Activated CD8-positive, alpha-beta memory T cell treated with anti-CD3 and anti-CD28 coated beads for 1 hour (primary cell): ENCODE data around the gene THAP2.
A peak's percentile ranks its signal among the peaks of the same experiment; 100 is the strongest.
"Not testable (repeated sequence)": the region's sequence is repeated elsewhere in the genome, so short reads cannot be mapped to it uniquely, and the experiment has no call there.

Experiments
- DNase-seq, 2 donors: peaks; one replicate each; pipeline ENCODE4 v3.0.0-alpha.2; 2020; ENCODE audit warnings: low read depth in 1 of 2; ENCODE audit errors: extremely low read depth in 1 of 2

Gene THAP2

DNA sequence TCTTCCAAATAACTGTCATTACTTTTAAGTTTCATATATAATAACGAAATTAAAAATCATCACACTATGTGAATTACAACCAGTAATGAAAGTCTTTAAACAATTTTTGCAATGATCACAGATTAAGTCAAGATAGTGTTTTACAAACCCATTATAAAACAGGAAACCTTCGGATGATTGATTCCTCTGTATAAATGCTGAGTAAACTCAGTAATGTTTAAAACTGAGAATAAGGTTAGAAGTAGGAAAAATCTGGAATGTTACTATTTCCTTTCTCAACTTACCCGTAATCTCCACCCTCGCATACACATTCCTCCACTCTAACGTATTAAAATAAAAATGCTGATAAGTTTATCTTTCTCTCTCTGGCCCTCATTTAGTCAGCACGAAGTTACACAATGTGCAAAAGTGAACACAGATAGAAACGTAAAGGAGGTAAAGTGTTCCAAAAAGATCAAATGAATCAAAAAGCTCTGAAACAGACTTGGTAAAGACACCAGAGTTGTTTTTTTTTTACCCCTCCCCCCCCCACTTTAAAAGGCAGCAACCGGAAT lies 2.0 kb upstream of the THAP2 start:
- DNase-seq = no peak

DNA sequence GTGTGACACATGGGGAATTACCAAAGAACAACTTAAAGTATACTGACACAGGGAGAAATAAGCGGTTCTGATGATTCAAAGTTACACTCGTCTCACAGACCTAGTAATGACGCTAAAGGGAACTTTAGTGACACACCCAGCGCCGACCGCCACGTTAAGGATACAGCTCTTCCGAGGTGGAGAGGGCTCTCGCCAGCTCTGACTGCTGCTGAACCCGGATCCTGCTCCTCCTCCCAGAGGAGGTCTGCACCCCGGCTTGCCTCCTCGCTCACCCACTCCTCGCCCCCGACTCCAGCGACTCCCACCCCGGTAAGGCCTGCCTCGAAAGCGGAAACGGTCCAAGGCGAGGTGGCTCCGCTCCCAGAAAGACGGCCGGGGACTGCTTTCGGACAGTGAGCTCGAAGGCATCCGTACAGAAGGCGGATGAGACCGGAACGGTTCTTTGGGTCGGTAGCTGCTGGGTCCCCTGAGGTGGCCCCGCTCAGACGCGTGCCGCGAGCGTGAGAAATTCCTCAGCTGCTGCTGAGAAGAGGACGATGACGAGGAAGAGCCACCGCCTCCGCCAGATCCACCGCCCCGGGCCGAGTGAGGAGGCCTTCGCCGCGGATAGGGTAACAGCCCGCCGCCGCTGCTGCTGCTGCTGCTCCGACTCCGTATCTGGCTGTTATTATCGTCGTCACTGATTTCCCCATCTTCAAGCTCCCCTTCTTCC lies 1.1 kb upstream of the THAP2 start:
- DNase-seq = peak; percentile 52 to 59

DNA sequence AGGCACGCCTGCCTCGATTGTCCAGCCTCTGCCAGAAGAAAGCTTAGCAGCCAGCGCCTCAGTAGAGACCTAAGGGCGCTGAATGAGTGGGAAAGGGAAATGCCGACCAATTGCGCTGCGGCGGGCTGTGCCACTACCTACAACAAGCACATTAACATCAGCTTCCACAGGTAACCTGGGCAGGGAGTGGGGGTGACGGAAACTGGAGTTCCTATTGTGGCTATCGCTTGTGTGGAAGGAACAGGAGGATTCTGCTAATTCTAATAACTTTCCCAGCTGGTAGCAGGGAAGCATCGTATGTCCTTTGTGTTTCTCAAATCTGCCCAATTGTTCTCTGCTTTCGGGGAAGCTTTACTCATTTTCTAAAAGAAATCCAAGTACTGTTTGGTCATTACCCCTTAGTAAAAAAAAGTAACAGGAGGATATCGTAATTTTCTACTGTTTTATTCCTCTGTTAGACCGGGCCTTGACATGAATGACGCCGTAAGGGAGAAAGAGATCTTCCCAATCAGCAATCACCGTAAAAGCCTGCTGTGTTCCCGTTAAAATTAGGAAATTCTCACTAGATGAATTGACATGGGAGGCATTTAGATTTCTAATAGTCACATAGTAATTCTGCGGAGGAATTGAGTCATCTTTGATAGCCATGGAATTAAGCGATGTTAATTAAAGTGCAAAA lies 449 bp downstream of the THAP2 start:
- no peak for DNase-seq

DNA sequence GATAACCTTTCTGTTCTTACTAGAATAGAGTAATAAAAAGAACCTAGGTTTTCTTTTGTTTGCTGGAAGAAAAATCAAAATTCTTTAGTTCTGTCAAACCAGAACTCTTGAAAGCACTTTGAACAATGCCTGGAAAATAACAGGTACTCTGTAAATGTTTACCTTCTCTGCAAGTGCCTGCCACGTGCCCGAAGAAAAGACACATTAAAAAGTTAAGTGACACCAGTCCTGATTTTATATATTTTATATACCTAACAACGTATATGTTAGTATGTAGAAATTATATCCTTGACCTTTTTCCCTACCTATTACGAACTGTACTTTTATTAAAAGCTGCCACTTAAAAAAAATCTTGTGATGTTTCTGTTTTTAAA lies 976 bp downstream of the THAP2 start:
- no peak for DNase-seq

DNA sequence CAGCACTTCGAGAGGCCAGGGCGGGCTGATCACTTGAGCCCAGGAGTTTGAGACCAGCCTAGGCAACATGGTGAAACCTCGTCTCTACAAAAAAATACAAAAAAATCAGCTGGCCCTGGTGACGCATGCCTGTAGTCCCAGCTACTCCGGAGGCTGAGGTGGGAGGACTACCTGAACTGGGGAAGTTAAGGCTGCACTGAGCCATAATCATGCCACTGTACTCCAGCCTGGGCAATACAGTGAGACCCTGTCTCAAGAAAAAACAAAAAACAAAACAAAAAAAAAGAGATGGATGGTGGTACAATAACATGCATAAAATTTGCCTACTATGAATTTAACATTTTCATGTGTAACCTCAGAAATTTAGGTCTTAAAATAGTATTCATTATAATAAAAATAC lies 2.2 kb downstream of the THAP2 start:
- DNase-seq = no peak

DNA sequence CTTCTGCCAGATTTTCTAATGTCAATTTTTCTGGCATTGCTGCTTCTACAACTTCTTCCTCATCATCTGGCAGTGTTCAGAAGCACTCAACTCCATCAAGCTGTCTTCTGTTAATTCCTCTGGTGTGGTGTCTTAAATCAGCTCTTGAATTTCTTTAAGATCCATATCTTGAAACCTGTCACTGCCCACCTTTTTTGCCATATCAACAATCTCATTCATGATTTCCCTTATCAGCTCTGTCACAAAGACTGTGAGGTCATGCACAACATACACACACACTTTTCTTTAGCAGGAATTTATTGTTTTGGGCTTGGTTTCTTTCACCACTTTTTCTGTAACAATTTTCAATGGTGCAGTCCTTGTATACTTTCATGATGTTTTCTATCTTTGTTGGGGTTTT lies 7.2 kb downstream of the THAP2 start:
- DNase-seq = no peak

DNA sequence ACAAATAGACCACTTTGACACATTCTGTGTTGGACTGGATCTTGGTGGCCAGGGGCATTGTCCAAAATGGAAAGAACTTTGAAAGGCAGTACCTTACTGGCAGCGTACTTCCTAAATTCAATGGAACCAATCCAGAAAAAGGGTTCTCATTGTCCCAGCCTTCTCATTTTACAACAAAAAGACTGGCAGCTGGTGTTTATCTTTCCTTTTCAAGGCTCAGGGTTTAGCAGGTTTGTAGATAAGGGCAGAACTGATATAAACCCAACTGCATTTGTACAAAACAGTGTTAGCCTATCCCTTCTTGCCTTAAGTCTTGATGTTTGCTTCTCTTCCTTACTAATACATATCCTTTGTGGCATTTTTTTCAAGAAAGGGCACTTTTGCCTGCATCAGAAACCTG lies 7.7 kb downstream of the THAP2 start:
- no peak for DNase-seq

DNA sequence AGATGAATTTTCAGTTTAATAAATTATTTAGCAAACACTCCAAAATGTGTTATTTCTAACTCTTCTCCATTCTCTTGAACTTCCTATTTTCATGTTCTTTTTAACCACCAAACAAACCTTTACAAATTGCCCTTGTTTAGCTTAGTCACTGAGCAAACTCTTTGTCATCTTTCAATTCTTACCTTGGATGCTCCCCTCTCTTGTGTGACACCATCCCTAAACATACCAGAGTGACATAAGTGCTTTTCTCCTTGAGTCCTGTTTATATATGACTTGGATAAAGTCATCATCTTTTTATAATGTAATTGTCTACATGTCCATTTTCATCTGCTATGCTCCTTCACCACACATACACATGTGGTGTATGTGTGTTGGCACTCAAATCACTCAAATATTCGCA lies 18.4 kb downstream of the THAP2 start:
- no peak for DNase-seq

DNA sequence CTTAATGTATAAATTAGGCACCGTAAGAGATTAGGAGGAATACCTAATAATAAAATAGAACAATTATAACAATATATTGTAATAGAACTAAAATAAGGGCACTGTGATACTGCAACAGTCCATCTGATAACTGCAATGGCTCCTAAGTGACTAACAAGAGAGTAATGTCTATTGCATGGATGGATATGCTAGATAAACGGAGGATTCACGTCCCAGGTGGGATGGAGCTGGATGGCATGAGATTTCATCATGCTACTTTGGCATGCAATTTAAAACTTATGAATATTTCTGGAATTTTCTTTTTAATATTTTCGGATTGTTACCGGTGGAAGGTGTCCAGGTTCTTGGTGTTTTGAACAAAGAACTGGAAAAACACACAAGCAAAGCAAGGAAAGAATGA lies 19.5 kb downstream of the THAP2 start:
- no peak for DNase-seq

DNA sequence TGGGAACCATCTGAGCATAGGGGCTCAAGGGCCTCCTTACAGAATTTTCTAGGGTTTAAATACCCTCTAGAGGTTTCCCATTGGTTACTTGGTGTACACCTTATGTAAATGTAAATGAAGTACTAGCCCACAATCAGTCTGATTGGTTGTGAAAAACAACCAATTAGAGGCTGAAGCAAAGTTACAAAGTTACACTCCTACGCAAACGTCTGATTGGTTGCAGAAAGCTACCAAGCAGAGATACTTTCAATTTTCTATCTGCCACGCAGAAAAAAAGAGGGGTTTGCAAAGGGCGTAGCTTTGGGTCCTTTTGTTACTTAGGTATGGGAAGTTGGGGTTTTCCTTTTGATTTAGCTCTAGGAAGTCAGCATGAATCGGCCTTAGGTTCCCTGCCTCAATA lies 20.0 kb downstream of the THAP2 start:
- no peak for DNase-seq

DNA sequence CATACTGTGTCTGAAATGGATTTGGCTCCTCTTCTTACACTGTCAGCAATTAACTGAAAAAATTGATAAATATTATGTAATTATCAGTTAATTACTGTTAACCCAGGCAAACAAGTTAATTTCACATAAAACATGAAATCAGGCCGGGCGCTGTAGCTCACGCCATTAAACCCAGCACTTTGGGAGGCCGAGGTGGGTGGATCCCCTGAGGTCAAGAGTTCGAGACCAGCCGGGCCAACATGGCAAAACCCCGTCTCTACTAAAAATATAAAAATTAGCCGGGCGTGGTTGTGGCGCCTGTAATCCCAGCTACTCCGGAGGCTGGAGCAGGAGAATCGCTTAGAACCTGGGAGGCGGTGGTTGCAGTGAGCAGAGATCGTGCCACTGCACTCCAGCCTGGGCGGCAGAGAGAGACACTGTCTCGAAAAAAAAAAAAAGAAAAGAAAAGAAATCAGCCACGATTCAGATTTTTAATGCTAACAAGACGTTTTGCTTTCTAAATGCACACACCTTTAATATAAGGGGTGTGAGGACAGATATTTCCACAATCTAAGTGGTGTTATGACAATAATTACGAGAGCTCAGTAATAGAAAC lies 21.3 kb downstream of the THAP2 start:
- no peak for DNase-seq

DNA sequence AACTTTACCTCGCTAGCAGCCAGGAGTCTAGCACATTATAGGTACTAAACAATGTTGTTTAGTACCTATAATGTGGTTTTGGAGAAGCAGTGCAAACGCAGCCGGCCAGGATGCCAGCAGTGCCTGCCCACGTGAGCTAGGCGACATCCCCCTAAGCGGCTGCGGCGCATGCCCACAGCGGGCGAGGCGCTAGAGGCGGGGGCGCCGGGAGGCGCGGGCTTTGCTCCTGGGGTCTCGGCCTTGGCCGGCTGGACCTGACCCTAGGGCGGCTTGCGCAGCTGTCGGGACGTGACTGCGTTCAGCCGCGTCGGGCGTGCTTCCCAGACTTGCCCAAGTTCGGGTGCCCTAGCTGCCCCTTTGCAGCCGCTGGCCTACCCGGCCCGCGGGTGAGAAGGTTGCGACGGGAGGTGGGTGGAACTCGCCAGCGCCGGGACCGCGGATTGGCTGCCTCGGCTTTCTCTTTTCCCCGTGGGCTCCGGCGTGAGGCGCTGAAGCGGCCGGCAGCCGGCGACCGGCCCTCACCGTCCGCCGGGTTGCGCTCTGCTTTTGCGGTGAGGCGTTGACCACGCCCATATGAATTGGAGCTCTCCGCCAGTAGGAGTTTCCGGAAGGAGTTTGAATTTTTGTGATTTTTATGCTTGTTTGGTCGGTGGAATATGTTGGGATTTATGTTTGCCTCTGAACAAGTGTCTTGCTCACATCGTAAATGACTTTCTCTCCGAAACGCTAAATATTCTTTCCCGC lies 22.0 kb downstream of the THAP2 start, which contains the start of gene TMEM19:
TSS of gene TMEM19 (plus strand) at position 169 of the 744 bp plus-strand sequence. CDS start 599 bp downstream, outside the sequence.
- peak; percentile 45 to 70 for DNase-seq

DNA sequence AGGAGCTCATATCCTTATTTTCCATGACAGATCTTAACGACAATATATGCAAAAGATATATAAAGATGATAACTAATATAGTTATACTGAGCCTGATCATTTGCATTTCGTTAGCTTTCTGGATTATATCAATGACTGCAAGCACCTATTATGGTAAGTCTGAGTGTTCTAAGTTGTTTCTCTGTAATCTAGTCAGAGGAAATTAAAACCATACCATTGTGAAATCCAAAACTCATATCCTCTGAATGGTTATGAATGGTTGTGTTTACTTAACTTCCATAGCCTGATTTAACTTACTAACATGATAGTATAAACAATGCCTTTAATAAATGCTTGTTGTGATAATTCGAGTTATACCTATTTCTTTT lies 22.5 kb downstream of the THAP2 start:
- no peak for DNase-seq

DNA sequence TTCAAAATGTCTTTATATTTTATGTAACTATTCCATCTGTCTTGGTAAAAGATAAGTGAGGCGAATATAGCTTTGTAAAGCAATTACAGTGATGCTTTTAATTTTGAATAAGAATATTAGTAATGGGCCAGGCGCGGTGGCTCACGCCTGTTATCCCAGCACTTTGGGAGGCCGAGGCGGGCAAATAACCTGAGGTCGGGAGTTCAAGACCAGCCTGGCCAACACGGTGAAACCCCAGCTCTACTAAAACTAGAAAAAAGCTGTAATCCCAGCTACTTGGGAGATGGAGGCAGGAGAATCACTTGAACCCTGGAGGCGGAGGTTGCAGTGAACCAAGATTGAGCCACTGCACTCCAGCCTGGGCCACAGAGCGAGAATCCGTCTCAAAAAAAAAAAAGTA lies 23.1 kb downstream of the THAP2 start:
- DNase-seq = not testable (repeated sequence)

DNA sequence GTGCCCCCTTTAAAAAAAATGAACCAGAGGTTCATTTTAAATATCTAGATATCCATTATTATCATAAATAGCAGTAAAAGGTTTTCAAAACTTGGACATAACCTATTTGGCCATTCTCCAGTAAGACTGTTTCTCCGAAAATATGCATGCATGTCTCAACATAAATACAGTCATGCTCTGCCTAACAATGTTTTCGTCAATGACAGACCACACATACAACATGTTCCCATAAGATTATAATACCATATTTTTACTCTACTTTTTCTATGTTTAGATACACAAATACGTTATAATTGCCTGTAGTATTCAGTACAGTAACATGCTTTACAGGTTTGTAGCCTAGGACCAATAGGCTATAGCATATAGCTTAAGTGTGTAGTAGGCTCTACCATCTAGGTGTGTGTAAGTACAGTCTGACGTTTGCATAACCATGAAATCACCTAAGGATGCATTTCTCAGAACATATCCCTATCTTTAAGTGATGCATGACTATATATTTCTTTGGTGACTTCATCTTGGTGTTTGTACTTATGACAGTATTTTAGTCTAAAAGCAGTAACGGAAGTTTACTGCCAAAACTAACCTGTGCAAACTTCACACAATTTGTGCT lies 25.0 kb downstream of the THAP2 start:
- no peak for DNase-seq

DNA sequence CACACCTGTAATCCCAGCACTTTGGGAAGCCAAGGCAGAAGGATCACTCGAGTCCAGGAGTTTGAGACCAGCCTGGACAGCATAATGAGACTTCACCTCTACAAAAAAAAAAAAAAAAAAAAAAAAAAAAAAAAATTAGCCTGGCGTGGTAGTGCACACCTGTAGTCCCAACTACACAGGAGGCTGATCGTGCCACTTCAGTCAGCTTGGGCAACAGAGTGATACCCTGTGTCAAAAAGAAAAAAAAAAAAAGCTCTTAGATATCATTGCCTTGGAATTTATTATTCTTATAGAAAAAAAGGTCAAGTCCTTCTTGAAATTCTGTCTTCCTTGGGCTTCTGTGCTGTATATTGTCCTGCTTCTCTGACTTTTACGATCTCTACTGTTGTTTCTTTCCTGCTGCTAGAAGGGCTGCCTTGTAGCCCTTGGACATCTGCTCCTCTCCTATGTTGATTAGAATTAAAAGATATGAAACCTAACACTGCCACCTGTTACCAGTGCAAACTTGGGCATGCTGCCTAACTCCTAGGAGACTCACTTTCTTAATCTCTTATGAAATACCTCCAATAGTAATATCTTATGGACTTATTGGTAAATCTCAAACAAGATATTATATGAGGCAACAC lies 27.5 kb downstream of the THAP2 start:
- DNase-seq = no peak

DNA sequence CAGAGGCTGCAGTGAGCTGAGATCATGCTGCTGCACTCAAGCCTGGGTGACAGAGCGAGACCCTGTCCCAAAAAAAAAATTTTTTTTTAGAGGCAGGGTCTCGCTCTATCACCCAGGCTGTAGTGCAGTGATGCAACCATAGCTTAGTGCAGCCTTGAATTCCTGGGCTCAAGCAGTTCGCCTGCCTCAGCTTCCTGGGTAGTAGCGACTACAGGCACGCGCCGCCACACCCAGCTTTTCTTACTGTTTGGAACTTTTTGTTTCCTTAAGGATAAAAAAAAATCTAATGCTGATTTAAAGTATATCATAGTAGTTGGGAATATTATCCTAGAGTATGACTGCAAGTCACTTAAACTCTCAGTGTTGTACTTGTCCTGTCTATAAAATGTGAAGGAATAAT lies 29.0 kb downstream of the THAP2 start:
- DNase-seq = no peak

DNA sequence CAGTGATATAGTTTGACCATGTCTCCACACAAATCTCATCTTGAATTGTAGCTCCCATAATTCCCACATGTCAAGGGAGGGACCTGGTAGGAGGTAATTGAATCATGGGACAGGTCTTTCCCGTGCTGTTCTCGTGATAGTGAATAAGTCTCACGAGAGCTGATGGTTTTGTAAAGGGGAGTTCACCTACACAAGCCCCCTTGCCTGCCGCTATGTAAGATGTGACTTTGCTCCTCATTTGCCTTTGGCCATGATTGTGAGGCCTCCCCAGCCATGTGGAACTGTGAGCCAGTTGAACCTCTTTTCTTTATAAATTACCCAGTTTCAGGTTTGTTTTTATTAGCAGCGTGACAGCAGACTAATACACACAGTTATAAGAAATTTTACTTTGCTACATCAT lies 29.6 kb downstream of the THAP2 start:
- not testable (repeated sequence) for DNase-seq

DNA sequence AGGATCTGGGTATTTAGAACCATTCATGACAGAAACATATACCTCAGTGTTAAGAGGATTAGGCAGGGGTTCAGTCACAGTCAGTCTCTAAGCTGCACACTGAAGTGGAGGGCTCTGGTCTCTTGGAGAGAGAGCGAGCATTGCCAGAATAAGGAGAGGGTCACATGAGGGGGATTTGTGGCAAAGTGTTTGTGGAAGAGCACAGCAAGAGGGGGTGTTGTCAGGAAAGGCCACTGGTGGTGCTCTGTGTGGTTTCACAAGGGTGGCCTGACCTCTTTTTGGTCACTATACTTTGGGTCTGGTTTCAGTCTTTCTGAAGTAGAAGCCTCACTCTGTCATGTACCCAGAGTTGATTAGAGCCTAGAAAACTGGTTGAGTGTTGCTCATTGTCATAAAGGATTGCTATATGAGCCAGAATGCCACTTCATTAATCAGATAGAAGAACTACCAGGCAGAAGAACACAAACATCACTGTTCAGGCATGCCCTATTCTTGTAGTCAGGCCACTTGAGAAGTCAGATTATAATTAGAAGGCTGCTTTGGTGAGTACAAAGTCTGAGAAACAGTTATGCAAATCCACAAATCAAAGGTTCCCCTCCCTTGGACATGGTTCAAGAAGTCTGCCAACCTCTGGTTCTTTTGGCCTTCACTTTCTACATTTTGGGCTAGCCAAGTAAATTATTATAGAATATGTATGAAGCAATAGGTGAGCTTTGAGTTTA lies 30.2 kb downstream of the THAP2 start:
- DNase-seq = no peak

DNA sequence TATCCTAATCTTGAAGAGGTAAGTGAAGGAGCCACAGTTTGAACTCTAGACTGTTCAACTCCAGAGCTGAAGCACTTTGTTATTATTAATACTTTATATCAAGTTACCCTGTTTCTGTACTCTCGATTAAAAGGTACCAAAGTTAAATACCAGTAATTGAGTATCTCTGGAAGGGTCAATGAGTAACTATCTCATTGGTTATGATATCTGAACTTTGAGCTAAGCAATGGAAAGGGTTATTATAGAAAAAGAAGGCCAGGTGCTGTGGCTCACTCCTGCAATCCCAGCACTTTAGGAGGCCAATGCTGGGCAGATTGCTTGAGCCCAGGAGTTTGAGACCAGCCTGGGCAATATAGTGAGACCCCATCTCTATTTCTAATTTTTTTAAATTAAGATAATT lies 31.7 kb downstream of the THAP2 start:
- no peak for DNase-seq
